Body of pancreas (tissue), 4 donors: Measurements from ENCODE around the gene RNF32.

Source experiments
- POLR2A ChIP-seq, 3 donors: fragments of 450-650 bp; IDR thresholded peaks; one replicate each; pipeline ENCODE4 v1.6.1; 2016; ENCODE audit warnings: antibody characterized with exemption in 3 of 3, mild to moderate bottlenecking in 2 of 3
- TF ChIP-seq, protein P1 (sequence below), 7 experiments: fragments of 450-650 bp in 4 of 7; fragments of 200-600 bp in 3 of 7; sonication (generic) in 3 of 7; IDR thresholded peaks; one replicate each; pipeline ENCODE4 v1.5.1; 2016 to 2019; ENCODE audit warnings: antibody characterized with exemption in 7 of 7

DNA sequence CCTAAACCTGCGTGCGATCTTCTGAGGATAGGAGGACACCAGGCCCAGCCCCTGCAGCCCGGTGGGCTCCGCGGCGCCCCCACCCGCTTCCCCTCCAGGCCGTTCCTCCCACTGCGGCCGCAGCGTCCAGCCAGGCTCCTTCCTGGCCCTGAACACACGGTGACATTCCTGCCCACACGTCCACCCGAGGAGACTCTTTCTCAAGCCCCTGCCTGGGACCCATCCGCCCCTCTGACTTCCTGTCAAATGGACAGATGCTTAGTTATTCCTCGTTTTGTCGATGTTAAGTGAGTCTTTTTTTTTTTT is 32.4 kb upstream of the RNF32 start:
- TF ChIP-seq, protein P1, sequence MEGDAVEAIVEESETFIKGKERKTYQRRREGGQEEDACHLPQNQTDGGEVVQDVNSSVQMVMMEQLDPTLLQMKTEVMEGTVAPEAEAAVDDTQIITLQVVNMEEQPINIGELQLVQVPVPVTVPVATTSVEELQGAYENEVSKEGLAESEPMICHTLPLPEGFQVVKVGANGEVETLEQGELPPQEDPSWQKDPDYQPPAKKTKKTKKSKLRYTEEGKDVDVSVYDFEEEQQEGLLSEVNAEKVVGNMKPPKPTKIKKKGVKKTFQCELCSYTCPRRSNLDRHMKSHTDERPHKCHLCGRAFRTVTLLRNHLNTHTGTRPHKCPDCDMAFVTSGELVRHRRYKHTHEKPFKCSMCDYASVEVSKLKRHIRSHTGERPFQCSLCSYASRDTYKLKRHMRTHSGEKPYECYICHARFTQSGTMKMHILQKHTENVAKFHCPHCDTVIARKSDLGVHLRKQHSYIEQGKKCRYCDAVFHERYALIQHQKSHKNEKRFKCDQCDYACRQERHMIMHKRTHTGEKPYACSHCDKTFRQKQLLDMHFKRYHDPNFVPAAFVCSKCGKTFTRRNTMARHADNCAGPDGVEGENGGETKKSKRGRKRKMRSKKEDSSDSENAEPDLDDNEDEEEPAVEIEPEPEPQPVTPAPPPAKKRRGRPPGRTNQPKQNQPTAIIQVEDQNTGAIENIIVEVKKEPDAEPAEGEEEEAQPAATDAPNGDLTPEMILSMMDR (IDR thresholded peaks at IDR 0.05), result no peak
- no peak for TF ChIP-seq POLR2A (IDR thresholded peaks at IDR 0.05)
